Measurements from ENCODE around the gene PRRC2B.

GRCh38 chr9:131398204-131398603 lies 4.3 kb downstream of the PRRC2B start:
- TF ChIP-seq CTCF (conservative IDR thresholded peaks at IDR 0.05; ENCODE audit: low read depth in 2 of 2) (no peak), ZNF331 (CRISPR knock-in tag; IDR thresholded peaks at IDR 0.05; ENCODE audit: low read depth) (no peak), CREB1 (CRISPR knock-in tag; IDR thresholded peaks at IDR 0.05; ENCODE audit: low read depth) (no peak), POLR2AphosphoS5 (IDR thresholded peaks at IDR 0.05; ENCODE audit: low read depth) (no peak), EZH2phosphoT487 (IDR thresholded peaks at IDR 0.05; ENCODE audit: unreplicated experiment) (no peak), EZH2 (IDR thresholded peaks at IDR 0.05; ENCODE audit: low read depth, unreplicated experiment) (no peak), NANOG (IDR thresholded peaks at IDR 0.05; ENCODE audit: borderline replicate concordance) (no peak), JUNB (IDR thresholded peaks at IDR 0.05; ENCODE audit: unreplicated experiment) (no peak), ETS1 (IDR thresholded peaks at IDR 0.05) (no peak), ZNF462 (CRISPR knock-in tag; IDR thresholded peaks at IDR 0.05) (no peak)
- TF ChIP-seq, protein P1, sequence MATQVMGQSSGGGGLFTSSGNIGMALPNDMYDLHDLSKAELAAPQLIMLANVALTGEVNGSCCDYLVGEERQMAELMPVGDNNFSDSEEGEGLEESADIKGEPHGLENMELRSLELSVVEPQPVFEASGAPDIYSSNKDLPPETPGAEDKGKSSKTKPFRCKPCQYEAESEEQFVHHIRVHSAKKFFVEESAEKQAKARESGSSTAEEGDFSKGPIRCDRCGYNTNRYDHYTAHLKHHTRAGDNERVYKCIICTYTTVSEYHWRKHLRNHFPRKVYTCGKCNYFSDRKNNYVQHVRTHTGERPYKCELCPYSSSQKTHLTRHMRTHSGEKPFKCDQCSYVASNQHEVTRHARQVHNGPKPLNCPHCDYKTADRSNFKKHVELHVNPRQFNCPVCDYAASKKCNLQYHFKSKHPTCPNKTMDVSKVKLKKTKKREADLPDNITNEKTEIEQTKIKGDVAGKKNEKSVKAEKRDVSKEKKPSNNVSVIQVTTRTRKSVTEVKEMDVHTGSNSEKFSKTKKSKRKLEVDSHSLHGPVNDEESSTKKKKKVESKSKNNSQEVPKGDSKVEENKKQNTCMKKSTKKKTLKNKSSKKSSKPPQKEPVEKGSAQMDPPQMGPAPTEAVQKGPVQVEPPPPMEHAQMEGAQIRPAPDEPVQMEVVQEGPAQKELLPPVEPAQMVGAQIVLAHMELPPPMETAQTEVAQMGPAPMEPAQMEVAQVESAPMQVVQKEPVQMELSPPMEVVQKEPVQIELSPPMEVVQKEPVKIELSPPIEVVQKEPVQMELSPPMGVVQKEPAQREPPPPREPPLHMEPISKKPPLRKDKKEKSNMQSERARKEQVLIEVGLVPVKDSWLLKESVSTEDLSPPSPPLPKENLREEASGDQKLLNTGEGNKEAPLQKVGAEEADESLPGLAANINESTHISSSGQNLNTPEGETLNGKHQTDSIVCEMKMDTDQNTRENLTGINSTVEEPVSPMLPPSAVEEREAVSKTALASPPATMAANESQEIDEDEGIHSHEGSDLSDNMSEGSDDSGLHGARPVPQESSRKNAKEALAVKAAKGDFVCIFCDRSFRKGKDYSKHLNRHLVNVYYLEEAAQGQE (IDR thresholded peaks at IDR 0.05; ENCODE audit: unreplicated experiment): no peak
